IMR-90 (cell line): Measurements from ENCODE around the gene ATG9A. TPM values are rescaled to one million over a fixed set of nuclear protein-coding genes. Genes with fewer than 3 reads are reported as not detected.

Source experiments
- ATAC-seq: fragments of 200-7000 bp; cut with Tn5 transposase; 2 replicates; pipeline ENCODE4 v1.9.1; 2020; ENCODE audit warnings: low read depth, mild to moderate bottlenecking, moderate library complexity
- BruUV-seq: library from RNA; stranded (reverse); fragments of 400-500 nt; replicated peaks from 2 replicates; lab custom pipeline; 2021; lab: Mats Ljungman, UMichigan
- CTCF ChIA-PET: fragments of 300-600 bp; formaldehyde crosslinking; extraction: SDS; loops from one replicate; lab custom pipeline; 2021; ENCODE audit warnings: antibody characterized with exemption; lab: Yijun Ruan, JAX
- POLR2A ChIA-PET: fragments of 300-600 bp; sonication (Branson Sonifier 250); formaldehyde crosslinking; loops from one replicate; lab custom pipeline; 2022; ENCODE audit warnings: antibody characterized with exemption; ENCODE audit not compliant: unreplicated experiment; lab: Charles Lee
- DNase-seq: peaks from one replicate; pipeline ENCODE4 v3.0.0; 2013
- H2AFZ ChIP-seq: replicated peaks from 2 replicates; pipeline ENCODE3; 2013; ENCODE audit warnings: low read length, mild to moderate bottlenecking; ENCODE audit not compliant: poor library complexity
- H2AK5ac ChIP-seq: 2 replicates; pipeline ENCODE4 v1.6.1; 2013; ENCODE audit warnings: low read depth, low read length, inconsistent platforms
- H2AK9ac ChIP-seq: replicated peaks from 2 replicates; pipeline ENCODE3; 2013; ENCODE audit warnings: mild to moderate bottlenecking, low read depth, low read length, moderate library complexity; ENCODE audit not compliant: poor library complexity
- H2BK120ac ChIP-seq: 2 replicates; pipeline ENCODE4 v1.6.1; 2013; ENCODE audit warnings: low read depth, low read length, inconsistent platforms
- H2BK15ac ChIP-seq: 3 replicates; pipeline ENCODE4 v1.6.1; 2013; ENCODE audit warnings: low read depth, low read length, inconsistent platforms
- H2BK20ac ChIP-seq: 2 replicates; pipeline ENCODE4 v1.6.1; 2013; ENCODE audit warnings: low read depth, mild to moderate bottlenecking, inconsistent platforms, low read length, moderate library complexity
- H2BK5ac ChIP-seq: 2 replicates; pipeline ENCODE4 v1.6.1; 2013; ENCODE audit warnings: mild to moderate bottlenecking, low read depth, low read length, inconsistent platforms; ENCODE audit not compliant: poor library complexity, severe bottlenecking
- H3K14ac ChIP-seq: replicated peaks from 2 replicates; pipeline ENCODE4 v1.6.1; 2013; ENCODE audit warnings: low read depth, low read length, inconsistent platforms
- H3K18ac ChIP-seq: 2 replicates; pipeline ENCODE4 v1.6.1; 2013; ENCODE audit warnings: low read depth, low read length, control low read depth
- H3K23ac ChIP-seq: 2 replicates; pipeline ENCODE4 v1.6.1; 2013; ENCODE audit warnings: low read depth, low read length, inconsistent platforms
- H3K27ac ChIP-seq: 2 replicates; pipeline ENCODE4 v1.5.1; 2013; ENCODE audit warnings: mild to moderate bottlenecking, control low read depth, low read length; ENCODE audit not compliant: insufficient read depth
- H3K27me3 ChIP-seq: 2 replicates; pipeline ENCODE4 v1.6.1; 2013; ENCODE audit warnings: low read length; ENCODE audit not compliant: control insufficient read depth, insufficient read depth
- H3K36me3 ChIP-seq: 2 replicates; pipeline ENCODE4 v1.6.1; 2013; ENCODE audit warnings: low read length, mixed read lengths; ENCODE audit not compliant: control insufficient read depth, insufficient read depth
- H3K4ac ChIP-seq: 2 replicates; pipeline ENCODE4 v1.6.1; 2013; ENCODE audit warnings: low read depth, low read length, inconsistent platforms
- H3K4me1 ChIP-seq: 2 replicates; pipeline ENCODE4 v1.6.1; 2013; ENCODE audit warnings: low read length, mixed read lengths; ENCODE audit not compliant: control insufficient read depth, insufficient read depth
- H3K4me2 ChIP-seq: 2 replicates; pipeline ENCODE4 v1.6.1; 2013; ENCODE audit warnings: low read depth, mild to moderate bottlenecking, control low read depth, low read length, moderate library complexity
- H3K4me3 ChIP-seq: 2 replicates; pipeline ENCODE4 v1.5.1; 2013; ENCODE audit warnings: low read depth, mild to moderate bottlenecking, control low read depth, low read length, moderate library complexity; ENCODE audit not compliant: insufficient read depth
- H3K56ac ChIP-seq: 2 replicates; pipeline ENCODE4 v1.6.1; 2013; ENCODE audit warnings: low read length, inconsistent platforms; ENCODE audit not compliant: insufficient read depth; ENCODE audit errors: extremely low read depth
- H3K79me1 ChIP-seq, 2 experiments: 2 replicates each; pipeline ENCODE4 v1.6.1; 2013; ENCODE audit warnings: low read length in 2 of 2, inconsistent platforms in 1 of 2, low read depth in 1 of 2
- H3K9ac ChIP-seq: 2 replicates; pipeline ENCODE4 v1.6.1; 2013; ENCODE audit warnings: low read depth, low read length, control low read depth
- H3K9me1 ChIP-seq: 2 replicates; pipeline ENCODE4 v1.6.1; 2013; ENCODE audit warnings: low read length, inconsistent platforms; ENCODE audit not compliant: insufficient read depth
- H3K9me3 ChIP-seq: 2 replicates; pipeline ENCODE4 v1.6.1; 2013; ENCODE audit warnings: low read length; ENCODE audit not compliant: control insufficient read depth, insufficient read depth
- H4K20me1 ChIP-seq: 2 replicates; pipeline ENCODE4 v1.6.1; 2013; ENCODE audit warnings: low read length, inconsistent platforms; ENCODE audit not compliant: insufficient read depth
- H4K5ac ChIP-seq: 2 replicates; pipeline ENCODE4 v1.6.1; 2013; ENCODE audit warnings: mild to moderate bottlenecking, low read depth, low read length, control low read depth
- H4K8ac ChIP-seq, 2 experiments: 2 replicates each; pipeline ENCODE4 v1.6.1; 2013; ENCODE audit warnings: low read depth in 2 of 2, low read length in 2 of 2, control low read depth in 1 of 2, inconsistent platforms in 1 of 2
- H4K91ac ChIP-seq: 2 replicates; pipeline ENCODE4 v1.6.1; 2013; ENCODE audit warnings: low read depth, low read length, inconsistent platforms; ENCODE audit not compliant: insufficient read depth
- BHLHE40 ChIP-seq: fragments of 150-350 bp; IDR thresholded peaks from 2 replicates; pipeline ENCODE4 v1.6.1; 2016; ENCODE audit warnings: mild to moderate bottlenecking, low read depth, low read length
- CEBPB ChIP-seq: IDR thresholded peaks from 2 replicates; pipeline ENCODE4 v1.6.1; 2012; ENCODE audit warnings: low read depth, low read length, improper control_type of control experiment
- CHD1 ChIP-seq: IDR thresholded peaks from 2 replicates; pipeline ENCODE4 v1.6.1; 2012; ENCODE audit warnings: low read depth, low read length, improper control_type of control experiment
- CTCF ChIP-seq: conservative IDR thresholded peaks from 2 replicates; pipeline ENCODE4 v1.5.1; 2012; ENCODE audit warnings: mild to moderate bottlenecking, low read depth, low read length, improper control_type of control experiment
- ELK1 ChIP-seq: fragments of 150-350 bp; IDR thresholded peaks from 2 replicates; pipeline ENCODE4 v1.6.1; 2016; ENCODE audit warnings: low read depth, mild to moderate bottlenecking, low read length, moderate library complexity, borderline replicate concordance
- FOS ChIP-seq: fragments of 150-350 bp; IDR thresholded peaks from 2 replicates; pipeline ENCODE4 v1.6.1; 2016; ENCODE audit warnings: low read depth, low read length
- MAFK ChIP-seq: IDR thresholded peaks from 2 replicates; pipeline ENCODE4 v1.6.1; 2012; ENCODE audit warnings: low read depth, low read length, improper control_type of control experiment
- MAZ ChIP-seq: IDR thresholded peaks from 2 replicates; pipeline ENCODE4 v1.6.1; 2012; ENCODE audit warnings: low read depth, mild to moderate bottlenecking, low read length, improper control_type of control experiment, moderate library complexity, borderline replicate concordance
- MXI1 ChIP-seq: IDR thresholded peaks from 2 replicates; pipeline ENCODE4 v1.6.1; 2012; ENCODE audit warnings: low read depth, mild to moderate bottlenecking, low read length, moderate library complexity, borderline replicate concordance
- NFE2L2 ChIP-seq: fragments of 150-350 bp; IDR thresholded peaks from 2 replicates; pipeline ENCODE4 v1.6.1; 2016; ENCODE audit warnings: low read depth, mild to moderate bottlenecking, low read length
- POLR2A ChIP-seq: IDR thresholded peaks from 2 replicates; pipeline ENCODE4 v1.6.1; 2012; ENCODE audit warnings: mild to moderate bottlenecking, low read depth, low read length
- RAD21 ChIP-seq: IDR thresholded peaks from 2 replicates; pipeline ENCODE4 v1.6.1; 2012; ENCODE audit warnings: low read length, improper control_type of control experiment
- RCOR1 ChIP-seq: IDR thresholded peaks from 2 replicates; pipeline ENCODE4 v1.6.1; 2012; ENCODE audit warnings: mild to moderate bottlenecking, low read length, improper control_type of control experiment; ENCODE audit not compliant: insufficient replicate concordance
- SMC3 ChIP-seq: fragments of 150-350 bp; IDR thresholded peaks from 2 replicates; pipeline ENCODE4 v1.6.1; 2016; ENCODE audit warnings: low read depth, mild to moderate bottlenecking, antibody characterized with exemption, low read length, moderate library complexity
- WGBS, 2 experiments: methylation state at CpG; one replicate each; pipeline versions ENCODE4 v1.1.5 to v1.1.7; 2013; ENCODE audit warnings: missing lambda C conversion rate in 2 of 2; ENCODE audit not compliant: insufficient read length in 1 of 2; ENCODE audit errors: extremely low coverage in 2 of 2; 5-methylcytosine and 5-hydroxymethylcytosine counted together
- dilution Hi-C: fragments of 300-500 bp; cut with HindIII; formaldehyde crosslinking; loops from one replicate; pipeline ENCODE4 v1.14.3; 2018; ENCODE audit warnings: low sequenced_read_pairs; ENCODE audit not compliant: unreplicated experiment
- in situ Hi-C: fragments of 300-500 bp; cut with MboI; formaldehyde crosslinking; loops from 3 replicates; pipeline ENCODE4 v1.14.3; 2019; ENCODE audit warnings: low sequenced_read_pairs, inconsistent platforms, mixed read lengths
- intact Hi-C: fragments of 100-400 bp; cut with micrococcal nuclease; formaldehyde crosslinking; loops from 2 replicates; pipeline ENCODE4 v1.10.0; 2022
- polyA plus RNA-seq, 3 experiments: library from polyadenylated mRNA; depleted of rRNA; stranded (reverse); fragments of >200 nt; gene quantifications; 2 replicates each; pipeline ENCODE4 v1.2.3, GENCODE V29; 2012; ENCODE audit warnings: low replicate concordance in 1 of 3
- total RNA-seq: library from RNA; depleted of rRNA; stranded (reverse); fragments of >200 nt; gene quantifications from 2 replicates; pipeline ENCODE4 v1.2.3, GENCODE V29; 2012

ATG9A gene
- total and polyA plus RNA-seq, 2 of the 4 experiments (the other 2 are of a cell fraction): 35.1 to 58.3 TPM

- Histone ChIP-seq H3K18ac (peak within 1 kb of the TSS; percentile 60), H3K4me2 (peak within 1 kb of the TSS; percentile 99), H3K56ac (peak within 1 kb of the TSS; percentile 81), H2BK120ac (peak within 1 kb of the TSS; percentile 86), H3K9me3 (no peaks in the 10 kb centered on the region), H3K36me3 (peaks cover 45% of the 10 kb centered on the region), H3K23ac (peak within 1 kb of the TSS; percentile 97), H3K4me1 (0 out of 2 replicates have a peak, but pooled peaks cover 6% of the 10 kb centered on the region), H3K79me1 (peaks cover 25 to 51% of the 10 kb centered on the region in 2 experiments), H4K91ac (peak within 1 kb of the TSS; percentile 97), H4K8ac (peak within 1 kb of the TSS; percentile 72 to 99), H3K9ac (peak within 1 kb of the TSS; percentile 96), H3K9me1 (0 out of 2 replicates have a peak, but pooled peaks cover 2% of the 10 kb centered on the region), H3K4ac (peak within 1 kb of the TSS; percentile 99), H3K14ac (peak within 1 kb of the TSS; percentile 100), H2BK20ac (no peak within 1 kb of the TSS; the same call in 1 of the 2 replicates), H2AK9ac (peak within 1 kb of the TSS; percentile 100), H4K20me1 (peaks cover 14% of the 10 kb centered on the region; the same call in 1 of the 2 replicates), H3K4me3 (peak within 1 kb of the TSS; percentile 64), H2BK15ac (peak within 1 kb of the TSS; percentile 57; the same call in 1 of the 3 replicates), H3K27ac (peak within 1 kb of the TSS; percentile 96), H2AK5ac (peak within 1 kb of the TSS; percentile 97), H3K27me3 (no peaks in the 10 kb centered on the region), H4K5ac (peak within 1 kb of the TSS; percentile 94), H2AFZ (peak within 1 kb of the TSS; percentile 100), H2BK5ac (peak within 1 kb of the TSS; percentile 87)
- dilution Hi-C loops (no loop called here), in situ Hi-C loops (no loop called here), intact Hi-C loops (loop anchor here (2.0 to 5.0 kb wide), 3 partner anchors 29 to 210 kb away; partner anchors contain the start of genes DNAJB2, DNPEP and ZFAND2B)
- BruUV-seq: no TSS peak
- 0% methylated on average over 6 of the region's 67 CpGs; no CpG with 5 or more reads in 1 of the 2 experiments for WGBS, 2 experiments
- DNase-seq: peak; percentile 89
- ChIA-PET POLR2A (no interaction called here), CTCF (interaction anchor here (0.6 kb wide), 1 partner anchor 325 kb away, joined by 3 read pairs; no protein-coding TSS in a partner anchor)
- peak; percentile 73 for ATAC-seq
- no peak for TF ChIP-seq NFE2L2
- peak; percentile 89 for TF ChIP-seq BHLHE40
- TF ChIP-seq MAZ: peak; percentile 80
- TF ChIP-seq CHD1: 0 out of 2 replicates have a peak, but pooled peaks have one; percentile 12
- TF ChIP-seq RAD21: 0 out of 2 replicates have a peak, but pooled peaks have one; percentile 4
- TF ChIP-seq MAFK: 0 out of 2 replicates have a peak, but pooled peaks have one; percentile 7
- TF ChIP-seq MXI1: 0 out of 2 replicates have a peak, but pooled peaks have one; percentile 32
- peak; percentile 89 for TF ChIP-seq POLR2A
- no peak for TF ChIP-seq RCOR1
- peak; percentile 71 for TF ChIP-seq FOS
- TF ChIP-seq CTCF: peak; percentile 56
- TF ChIP-seq ELK1: no peak
- TF ChIP-seq SMC3: peak; percentile 30
- TF ChIP-seq CEBPB: peak; percentile 42; the same call in 1 of the 2 replicates
These were observed 51.7 kb downstream of the ATG9A start, which contains the start of gene RETREG2 for GRCh38 chr2:219177552-219178376. TSS of gene RETREG2 (plus strand) at chr2:219178275. CDS start at chr2:219178353, 78 bp downstream.
